HepG2 (cell line): ENCODE data around the gene IRGQ. TPM values are rescaled to one million over a fixed set of nuclear protein-coding genes. Genes with fewer than 3 reads are reported as not detected.

Source experiments
- BHLHE40 ChIP-seq: IDR thresholded peaks from 2 replicates; pipeline ENCODE4 v1.6.1; 2011; ENCODE audit warnings: low read length, improper control_type of control experiment
- EED ChIP-seq: sonication (generic); formaldehyde crosslinking; IDR thresholded peaks from 2 replicates; pipeline ENCODE4 v1.5.0; 2020; ENCODE audit warnings: mild to moderate bottlenecking, missing genetic modification reagents
- FOXJ3 ChIP-seq: sonication (generic); formaldehyde crosslinking; IDR thresholded peaks from 2 replicates; pipeline ENCODE4 v1.4.0; 2020; ENCODE audit warnings: missing genetic modification reagents, mild to moderate bottlenecking, borderline replicate concordance
- GATA4 ChIP-seq: sonication (generic); IDR thresholded peaks from 2 replicates; pipeline ENCODE4 v1.6.1; 2016; ENCODE audit warnings: antibody characterized with exemption, low read depth, borderline replicate concordance
- KDM4B ChIP-seq: sonication (generic); formaldehyde crosslinking; IDR thresholded peaks from 2 replicates; pipeline ENCODE4 v1.4.0; 2020; ENCODE audit warnings: missing genetic modification reagents
- LBX2 ChIP-seq: sonication (generic); formaldehyde crosslinking; IDR thresholded peaks from 2 replicates; pipeline ENCODE4 v1.5.0; 2020; ENCODE audit warnings: missing genetic modification reagents, mild to moderate bottlenecking, borderline replicate concordance
- LCORL ChIP-seq, 2 experiments: fragments of 450-650 bp in 1 of 2; sonication (generic) in 1 of 2; formaldehyde crosslinking in 1 of 2; IDR thresholded peaks; 2 replicates each; pipeline versions ENCODE4 v1.5.0 to v1.6.1; 2017 to 2020; ENCODE audit warnings: antibody characterized with exemption in 1 of 2, missing genetic modification reagents in 1 of 2
- PBX3 ChIP-seq: sonication (generic); formaldehyde crosslinking; IDR thresholded peaks from 2 replicates; pipeline ENCODE4 v1.8.1; 2023; ENCODE audit warnings: missing genetic modification reagents, inconsistent platforms, borderline replicate concordance
- SALL2 ChIP-seq: sonication (generic); formaldehyde crosslinking; IDR thresholded peaks from 2 replicates; pipeline ENCODE4 v1.8.1; 2023; ENCODE audit warnings: mild to moderate bottlenecking, missing genetic modification reagents, inconsistent platforms
- TFAP4 ChIP-seq: sonication (generic); IDR thresholded peaks from 2 replicates; pipeline ENCODE4 v1.6.1; 2016; ENCODE audit warnings: low read depth, borderline replicate concordance
- THAP9 ChIP-seq: sonication (generic); formaldehyde crosslinking; IDR thresholded peaks from 2 replicates; pipeline ENCODE4; 2020; ENCODE audit warnings: missing genetic modification reagents, mild to moderate bottlenecking, borderline replicate concordance
- YEATS2 ChIP-seq: sonication (generic); formaldehyde crosslinking; IDR thresholded peaks from 2 replicates; pipeline ENCODE4 v1.4.0; 2020; ENCODE audit warnings: missing genetic modification reagents, borderline replicate concordance
- ZNF274 ChIP-seq: sonication (generic); formaldehyde crosslinking; IDR thresholded peaks from 2 replicates; pipeline ENCODE4 v1.5.1; 2020; ENCODE audit warnings: mild to moderate bottlenecking, missing genetic modification reagents
- ZNF513 ChIP-seq: sonication (generic); formaldehyde crosslinking; conservative IDR thresholded peaks from 2 replicates; pipeline ENCODE4 v1.5.0; 2020; ENCODE audit warnings: missing genetic modification reagents
- ZNF552 ChIP-seq: sonication (generic); formaldehyde crosslinking; IDR thresholded peaks from 2 replicates; pipeline ENCODE4 v1.9.0; 2022; ENCODE audit warnings: missing genetic modification reagents, mild to moderate bottlenecking, borderline replicate concordance
- ZNF687 ChIP-seq: sonication (generic); formaldehyde crosslinking; IDR thresholded peaks from 2 replicates; pipeline ENCODE4 v1.5.1; 2020; ENCODE audit warnings: mild to moderate bottlenecking, missing genetic modification reagents, moderate library complexity
- ZNF850 ChIP-seq: sonication (generic); formaldehyde crosslinking; conservative IDR thresholded peaks from 2 replicates; pipeline ENCODE4 v1.9.0; 2021; ENCODE audit warnings: mild to moderate bottlenecking, missing genetic modification reagents
- polyA plus RNA-seq, 8 experiments: library from polyadenylated mRNA; depleted of rRNA in 3 of 8; stranded (reverse) in 7 of 8; unstranded in 1 of 8; fragments of >200 nt; fragmentation: Illumina TruSeq in 4 of 8; extraction: Trizol in 4 of 8; gene quantifications; 2 replicates each; pipeline versions ENCODE4 v1.2.1 to v1.2.3, GENCODE V29; 2011 to 2016; ENCODE audit warnings: low read depth in 4 of 8, missing spikeins in 1 of 8, mixed read lengths in 1 of 8; ENCODE audit not compliant: insufficient read depth in 1 of 8
- total RNA-seq, 5 experiments: library from RNA; depleted of rRNA; stranded (reverse); fragments of >200 nt; fragmentation: Illumina TruSeq; extraction: Trizol; gene quantifications; 2 replicates each; pipeline ENCODE4 v1.2.3, GENCODE V29; 2016; ENCODE audit warnings: low read depth in 1 of 5

IRGQ gene
- total and polyA plus RNA-seq, 2 of the 13 experiments (the other 11 are each of a cell fraction or from before 2014, with no cell fraction given) = 11.6 to 12.4 TPM

- TF ChIP-seq ZNF687 (peak; percentile 75), ZNF552 (CRISPR knock-in tag) (no peak), ZNF274 (CRISPR knock-in tag) (no peak), EED (no peak), ZNF850 (CRISPR knock-in tag) (no peak), LBX2 (CRISPR knock-in tag) (no peak), TFAP4 (peak; percentile 99), THAP9 (CRISPR knock-in tag) (peak; percentile 73; the same call in 1 of the 2 replicates), GATA4 (no peak), KDM4B (no peak), LCORL (IDR thresholded peaks at IDR 0.05) (no peak), LCORL (CRISPR knock-in tag; IDR thresholded peaks at IDR 0.05) (no peak), FOXJ3 (CRISPR knock-in tag) (no peak), YEATS2 (CRISPR knock-in tag) (no peak), ZNF513 (CRISPR knock-in tag) (no peak), SALL2 (CRISPR knock-in tag) (0 out of 2 replicates have a peak, but pooled peaks have one; percentile 27), BHLHE40 (peak; percentile 90), PBX3 (CRISPR knock-in tag) (no peak)
These were observed 39.1 kb upstream of the IRGQ start (continued) for GRCh38 chr19:43634872-43635560.
